A549 (cell line): ENCODE results near the gene ATP9B. TPM values are rescaled to one million over a fixed set of nuclear protein-coding genes. Genes with fewer than 3 reads are reported as not detected.

Experiments used
- ATAC-seq, 2 experiments: fragments of 200-7000 bp in 1 of 2; fragments of >200 bp in 1 of 2; cut with Nextera tagmentation in 1 of 2; cut with Tn5 transposase in 1 of 2; 3 replicates each; pipeline versions ENCODE4 v1.8.0 to v1.9.1; 2018 to 2020; ENCODE audit warnings: mild to moderate bottlenecking in 1 of 2, moderate library complexity in 1 of 2
- CTCF ChIA-PET: fragments of 300-600 bp; sonication (Branson Sonifier 250); formaldehyde crosslinking; extraction: SDS; loops from one replicate; lab custom pipeline; 2021; ENCODE audit warnings: antibody characterized with exemption, inconsistent platforms; lab: Yijun Ruan, JAX
- POLR2A ChIA-PET: fragments of 350-600 bp; formaldehyde crosslinking; extraction: SDS; loops from one replicate; lab custom pipeline; 2021; ENCODE audit warnings: antibody characterized with exemption, inconsistent platforms; lab: Yijun Ruan, JAX
- DNase-seq, 2 experiments: peaks; one replicate each; pipeline versions ENCODE4 v3.0.0 to v3.0.0-alpha.2; 2011 to 2016; ENCODE audit warnings: low read depth in 1 of 2, low spot score in 1 of 2
- FAIRE-seq: peaks from 2 replicates; lab custom pipeline; 2011; peaks lifted over from hg19 to GRCh38; lab: Jason Lieb, UNC
- H3K27ac ChIP-seq, 2 experiments: fragments of >200 bp; sonication (Bioruptor Twin); formaldehyde crosslinking; 3 replicates each; pipeline ENCODE4 v1.5.1; 2016 to 2017
- H3K4me1 ChIP-seq: fragments of >200 bp; sonication (Bioruptor Twin); formaldehyde crosslinking; 3 replicates; pipeline ENCODE4 v1.6.1; 2016
- H3K4me2 ChIP-seq: fragments of >200 bp; sonication (Bioruptor Twin); formaldehyde crosslinking; 3 replicates; pipeline ENCODE4 v1.6.1; 2016
- H3K4me3 ChIP-seq: fragments of >200 bp; sonication (Bioruptor Twin); formaldehyde crosslinking; 3 replicates; pipeline ENCODE4 v1.5.1; 2016
- H3K9me3 ChIP-seq: fragments of >200 bp; sonication (Bioruptor Twin); formaldehyde crosslinking; 3 replicates; pipeline ENCODE4 v1.6.1; 2016
- BHLHE40 ChIP-seq: IDR thresholded peaks from 2 replicates; pipeline ENCODE4 v1.6.1; 2012; ENCODE audit warnings: low read depth, low read length, inconsistent platforms
- CEBPB ChIP-seq, 2 experiments: fragments of >200 bp in 1 of 2; sonication (Bioruptor Twin) in 1 of 2; formaldehyde crosslinking in 1 of 2; IDR thresholded peaks; 2 replicates each; pipeline ENCODE4 v1.6.1; 2012 to 2016
- CHD4 ChIP-seq: fragments of 200-600 bp; sonication (generic); IDR thresholded peaks from 2 replicates; pipeline ENCODE4 v1.6.1; 2016; ENCODE audit warnings: antibody characterized with exemption, mild to moderate bottlenecking, borderline replicate concordance
- EP300 ChIP-seq, 2 experiments: fragments of >200 bp; sonication (Bioruptor Twin); formaldehyde crosslinking; IDR thresholded peaks; 2 replicates in 1 of 2; 3 replicates in 1 of 2; pipeline ENCODE4 v1.6.1; 2016 to 2017
- ESRRA ChIP-seq: fragments of 150-350 bp; IDR thresholded peaks from 2 replicates; pipeline ENCODE4 v1.6.1; 2014; ENCODE audit warnings: mild to moderate bottlenecking, low read length, borderline replicate concordance
- FOSB ChIP-seq: fragments of 250-450 bp; sonication (Bioruptor Pico); IDR thresholded peaks from 2 replicates; pipeline ENCODE4 v1.5.0; 2020; ENCODE audit warnings: mild to moderate bottlenecking, moderate library complexity
- FOXS1 ChIP-seq: fragments of 250-450 bp; sonication (Bioruptor Pico); IDR thresholded peaks from 2 replicates; pipeline ENCODE4 v1.5.0; 2020; ENCODE audit warnings: mild to moderate bottlenecking, moderate library complexity
- HDAC2 ChIP-seq: fragments of 200-600 bp; sonication (generic); IDR thresholded peaks from 2 replicates; pipeline ENCODE4 v1.6.1; 2016
- HES2 ChIP-seq: fragments of >200 bp; sonication (Bioruptor Twin); formaldehyde crosslinking; IDR thresholded peaks from 2 replicates; pipeline ENCODE4 v1.6.1; 2016
- HOXA7 ChIP-seq: fragments of 250-450 bp; sonication (Bioruptor Pico); IDR thresholded peaks from 2 replicates; pipeline ENCODE4 v1.5.0; 2020; ENCODE audit warnings: mild to moderate bottlenecking, moderate library complexity
- KDM1A ChIP-seq: fragments of 200-600 bp; sonication (generic); IDR thresholded peaks from 2 replicates; pipeline ENCODE4 v1.6.1; 2016; ENCODE audit warnings: low read depth, mild to moderate bottlenecking
- MYC ChIP-seq: IDR thresholded peaks from 2 replicates; pipeline ENCODE4 v1.6.1; 2012; ENCODE audit warnings: mild to moderate bottlenecking, inconsistent platforms, low read length, improper control_type of control experiment, borderline replicate concordance
- NPAS2 ChIP-seq: fragments of 250-450 bp; sonication (Bioruptor Pico); IDR thresholded peaks from 2 replicates; pipeline ENCODE4 v1.8.0; 2022; ENCODE audit warnings: mild to moderate bottlenecking, moderate library complexity, borderline replicate concordance
- NR3C1 ChIP-seq: fragments of >200 bp; sonication (Bioruptor Twin); formaldehyde crosslinking; IDR thresholded peaks from 3 replicates; pipeline ENCODE4 v1.6.1; 2017
- POLR2A ChIP-seq: IDR thresholded peaks from 2 replicates; pipeline ENCODE4 v1.6.1; 2012; ENCODE audit warnings: mild to moderate bottlenecking, low read length
- RFX5 ChIP-seq: fragments of 450-650 bp; IDR thresholded peaks from 2 replicates; pipeline ENCODE4 v1.7.1; 2014; ENCODE audit warnings: antibody characterized with exemption, mild to moderate bottlenecking, moderate library complexity
- SREBF2 ChIP-seq: fragments of 450-650 bp; IDR thresholded peaks from 2 replicates; pipeline ENCODE4 v1.6.1; 2014; ENCODE audit warnings: mild to moderate bottlenecking, moderate library complexity
- TFCP2L1 ChIP-seq: fragments of 250-450 bp; sonication (Bioruptor Pico); IDR thresholded peaks from 2 replicates; pipeline ENCODE4 v1.5.0; 2021; ENCODE audit warnings: mild to moderate bottlenecking
- TP53 ChIP-seq: fragments of 250-450 bp; sonication (Bioruptor Pico); IDR thresholded peaks from 2 replicates; pipeline ENCODE4 v1.5.0; 2021; ENCODE audit warnings: mild to moderate bottlenecking, moderate library complexity
- WGBS: methylation state at CpG from one replicate; pipeline ENCODE4 v1.1.6; 2017; ENCODE audit errors: missing lambda C conversion rate; 5-methylcytosine and 5-hydroxymethylcytosine counted together
- polyA plus RNA-seq, 4 experiments: library from polyadenylated mRNA; depleted of rRNA in 3 of 4; stranded (reverse); fragments of >200 nt; fragmentation: RNase III in 1 of 4; extraction: RNeasy Plus Mini Kit Qiagen cat#74134 plus additional on column Dnase treatment in 1 of 4; gene quantifications; 2 replicates in 3 of 4; 3 replicates in 1 of 4; pipeline ENCODE4 v1.2.3, GENCODE V29; 2011 to 2017
- TF ChIP-seq, protein P1 (sequence below): IDR thresholded peaks from 2 replicates; pipeline ENCODE4 v1.6.1; 2012; ENCODE audit warnings: low read depth, borderline replicate concordance
- TF ChIP-seq, protein P2 (sequence below): fragments of 250-450 bp; sonication (Bioruptor Pico); IDR thresholded peaks from 2 replicates; pipeline ENCODE4 v1.5.0; 2020; ENCODE audit warnings: low read depth, mild to moderate bottlenecking, moderate library complexity
- TF ChIP-seq, protein P3 (sequence below): fragments of >200 bp; sonication (Bioruptor Twin); formaldehyde crosslinking; IDR thresholded peaks from 3 replicates; pipeline ENCODE4 v1.6.1; 2016
- TF ChIP-seq, protein P4 (sequence below): IDR thresholded peaks from 2 replicates; pipeline ENCODE4 v1.6.1; 2012

The ATP9B gene
- polyA plus RNA-seq, 2 of the 4 experiments (the other 2 are of a cell fraction) = 22.6 to 35.7 TPM

- DNase-seq = no peak
- POLR2A ChIA-PET = no interaction called here
- H3K9me3 ChIP-seq = no peaks in the 10 kb centered on the region
- ATAC-seq = no peak
- WGBS = 95% methylated on average over 2 of the region's 2 CpGs
- CTCF ChIA-PET = no interaction called here
- peaks cover 2% of the 10 kb centered on the region; the same call in 2 of the 3 replicates for H3K4me1 ChIP-seq
- H3K4me3 ChIP-seq = no peak overlapping the region
- TF ChIP-seq CEBPB (IDR thresholded peaks at IDR 0.05) (no peak), ESRRA (no peak), EP300 (IDR thresholded peaks at IDR 0.05) (no peak), TFCP2L1 (CRISPR knock-in tag) (no peak)
- TF ChIP-seq, protein P1, sequence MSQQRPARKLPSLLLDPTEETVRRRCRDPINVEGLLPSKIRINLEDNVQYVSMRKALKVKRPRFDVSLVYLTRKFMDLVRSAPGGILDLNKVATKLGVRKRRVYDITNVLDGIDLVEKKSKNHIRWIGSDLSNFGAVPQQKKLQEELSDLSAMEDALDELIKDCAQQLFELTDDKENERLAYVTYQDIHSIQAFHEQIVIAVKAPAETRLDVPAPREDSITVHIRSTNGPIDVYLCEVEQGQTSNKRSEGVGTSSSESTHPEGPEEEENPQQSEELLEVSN = no peak
- H3K4me2 ChIP-seq = no peak overlapping the region
- no peak overlapping the region for H3K27ac ChIP-seq
- FAIRE-seq = no peak
Measured at GRCh38 chr18:79151191-79151590, 82.0 kb downstream of the ATP9B start.

DNA sequence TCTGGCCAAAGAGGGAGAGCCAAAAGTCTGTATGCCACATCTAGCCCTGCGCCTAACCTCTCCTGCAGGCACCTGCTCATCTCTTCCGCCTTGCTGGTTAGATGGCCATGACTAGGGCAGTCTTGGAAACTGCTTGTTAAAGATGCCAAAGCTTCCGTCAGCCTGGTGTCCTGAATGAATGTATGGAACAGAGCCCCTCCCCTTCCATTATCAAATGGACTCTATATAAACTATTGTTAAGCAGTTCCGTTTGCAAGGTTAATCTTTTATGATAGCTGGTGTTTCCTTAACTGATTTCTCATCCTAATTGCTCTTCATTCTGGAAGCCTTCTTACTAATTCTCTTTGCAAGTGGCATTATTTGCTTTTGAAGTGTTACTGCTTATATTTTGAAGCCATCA is 87.1 kb downstream of the ATP9B start:
- H3K4me3 ChIP-seq = no peak overlapping the region
- no peaks in the 10 kb centered on the region for H3K9me3 ChIP-seq
- H3K27ac ChIP-seq = peak overlapping the region; percentile 58 to 69
- FAIRE-seq = no peak
- peaks cover 15% of the 10 kb centered on the region; the same call in 2 of the 3 replicates for H3K4me1 ChIP-seq
- H3K4me2 ChIP-seq = peak overlapping the region; percentile 41
- DNase-seq = no peak
- ChIA-PET CTCF (no interaction called here), POLR2A (no interaction called here)
- WGBS = 76% methylated on average over 4 of the region's 4 CpGs
- TF ChIP-seq POLR2A = no peak
- TF ChIP-seq FOSB (CRISPR knock-in tag) = no peak
- TF ChIP-seq CHD4 = no peak
- no peak for TF ChIP-seq HDAC2
- ATAC-seq = no peak; a peak in 1 of 6 replicates

- CTCF ChIA-PET = no interaction called here
- Histone ChIP-seq H3K27ac (no peak overlapping the region), H3K9me3 (no peaks in the 10 kb centered on the region), H3K4me2 (no peak overlapping the region), H3K4me3 (no peak overlapping the region), H3K4me1 (no peaks in the 10 kb centered on the region)
- POLR2A ChIA-PET = no interaction called here
- TF ChIP-seq ESRRA = no peak
- no peak for ATAC-seq
- WGBS = 96% methylated on average over 1 of the region's 1 CpG
- DNase-seq = no peak
- no peak for FAIRE-seq
Measured at GRCh38 chr18:79164706-79165105, 95.5 kb downstream of the ATP9B start.

GRCh38 chr18:79166702-79167101 is 97.5 kb downstream of the ATP9B start:
- Histone ChIP-seq H3K4me3 (no peak overlapping the region), H3K27ac (no peak overlapping the region), H3K9me3 (no peaks in the 10 kb centered on the region), H3K4me1 (no peaks in the 10 kb centered on the region), H3K4me2 (no peak overlapping the region)
- ChIA-PET POLR2A (no interaction called here), CTCF (interaction anchor here (1.1 kb wide), 1 partner anchor 24 kb away, joined by 3 read pairs; no protein-coding TSS in a partner anchor)
- FAIRE-seq (no peak), ATAC-seq (no peak), DNase-seq (no peak)
- WGBS = 90% methylated on average over 2 of the region's 13 CpGs
- TF ChIP-seq RFX5 (no peak), HOXA7 (no peak), NPAS2 (CRISPR knock-in tag) (no peak), MYC (no peak), KDM1A (no peak), CEBPB (IDR thresholded peaks at IDR 0.05) (no peak), FOSB (CRISPR knock-in tag) (no peak), HES2 (no peak), NR3C1 (no peak), FOXS1 (CRISPR knock-in tag) (no peak), TP53 (CRISPR knock-in tag) (no peak), BHLHE40 (no peak), SREBF2 (no peak), ESRRA (no peak)
- TF ChIP-seq, protein P2, sequence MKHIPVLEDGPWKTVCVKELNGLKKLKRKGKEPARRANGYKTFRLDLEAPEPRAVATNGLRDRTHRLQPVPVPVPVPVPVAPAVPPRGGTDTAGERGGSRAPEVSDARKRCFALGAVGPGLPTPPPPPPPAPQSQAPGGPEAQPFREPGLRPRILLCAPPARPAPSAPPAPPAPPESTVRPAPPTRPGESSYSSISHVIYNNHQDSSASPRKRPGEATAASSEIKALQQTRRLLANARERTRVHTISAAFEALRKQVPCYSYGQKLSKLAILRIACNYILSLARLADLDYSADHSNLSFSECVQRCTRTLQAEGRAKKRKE (CRISPR knock-in tag) = no peak
- TF ChIP-seq, protein P3, sequence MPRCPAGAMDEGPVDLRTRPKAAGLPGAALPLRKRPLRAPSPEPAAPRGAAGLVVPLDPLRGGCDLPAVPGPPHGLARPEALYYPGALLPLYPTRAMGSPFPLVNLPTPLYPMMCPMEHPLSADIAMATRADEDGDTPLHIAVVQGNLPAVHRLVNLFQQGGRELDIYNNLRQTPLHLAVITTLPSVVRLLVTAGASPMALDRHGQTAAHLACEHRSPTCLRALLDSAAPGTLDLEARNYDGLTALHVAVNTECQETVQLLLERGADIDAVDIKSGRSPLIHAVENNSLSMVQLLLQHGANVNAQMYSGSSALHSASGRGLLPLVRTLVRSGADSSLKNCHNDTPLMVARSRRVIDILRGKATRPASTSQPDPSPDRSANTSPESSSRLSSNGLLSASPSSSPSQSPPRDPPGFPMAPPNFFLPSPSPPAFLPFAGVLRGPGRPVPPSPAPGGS = no peak
- TF ChIP-seq, protein P4, sequence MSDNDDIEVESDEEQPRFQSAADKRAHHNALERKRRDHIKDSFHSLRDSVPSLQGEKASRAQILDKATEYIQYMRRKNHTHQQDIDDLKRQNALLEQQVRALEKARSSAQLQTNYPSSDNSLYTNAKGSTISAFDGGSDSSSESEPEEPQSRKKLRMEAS = no peak
